ENCODE results near the gene ARIH2.
"Not testable (repeated sequence)": the region's sequence is repeated elsewhere in the genome, so short reads cannot be mapped to it uniquely, and the experiment has no call there.

Gene ARIH2

GRCh38 chr3:49005998-49006397 lies 87.4 kb downstream of the ARIH2 start:
- DNase-seq, result no peak

DNA sequence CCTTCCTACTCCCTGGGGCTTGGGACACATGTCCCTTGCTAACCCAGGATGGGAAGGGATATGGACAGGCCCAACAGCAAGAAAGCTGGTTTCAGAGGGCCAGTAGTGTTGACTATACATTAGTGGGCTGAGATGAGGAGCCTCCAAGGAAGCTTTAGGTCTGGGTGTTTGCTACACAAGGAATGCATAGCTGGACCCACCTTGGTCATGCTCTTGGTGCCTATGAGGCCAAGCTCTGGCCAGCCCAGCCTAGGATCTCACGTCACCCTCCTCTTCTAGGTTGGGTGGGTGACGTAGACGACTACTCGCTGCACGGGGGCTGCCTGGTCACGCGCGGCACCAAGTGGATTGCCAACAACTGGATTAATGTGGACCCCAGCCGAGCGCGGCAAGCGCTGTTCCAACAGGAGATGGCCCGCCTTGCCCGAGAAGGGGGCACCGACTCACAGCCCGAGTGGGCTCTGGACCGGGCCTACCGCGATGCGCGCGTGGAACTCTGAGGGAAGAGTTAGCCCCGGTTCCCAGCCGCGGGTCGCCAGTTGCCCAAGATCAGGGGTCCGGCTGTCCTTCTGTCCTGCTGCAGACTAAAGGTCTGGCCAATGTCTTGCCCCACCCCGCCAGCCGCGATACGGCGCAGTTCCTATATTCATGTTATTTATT lies 87.9 kb downstream of the ARIH2 start:
- no peak for DNase-seq

GRCh38 chr3:49007068-49007770 lies 88.6 kb downstream of the ARIH2 start, which contains the start of gene WDR6:
Gene WDR6, plus strand, starts transcription at chr3:49007391. Its CDS starts 41 bp downstream, at chr3:49007432.
- DNase-seq, result peak; percentile 98

DNA sequence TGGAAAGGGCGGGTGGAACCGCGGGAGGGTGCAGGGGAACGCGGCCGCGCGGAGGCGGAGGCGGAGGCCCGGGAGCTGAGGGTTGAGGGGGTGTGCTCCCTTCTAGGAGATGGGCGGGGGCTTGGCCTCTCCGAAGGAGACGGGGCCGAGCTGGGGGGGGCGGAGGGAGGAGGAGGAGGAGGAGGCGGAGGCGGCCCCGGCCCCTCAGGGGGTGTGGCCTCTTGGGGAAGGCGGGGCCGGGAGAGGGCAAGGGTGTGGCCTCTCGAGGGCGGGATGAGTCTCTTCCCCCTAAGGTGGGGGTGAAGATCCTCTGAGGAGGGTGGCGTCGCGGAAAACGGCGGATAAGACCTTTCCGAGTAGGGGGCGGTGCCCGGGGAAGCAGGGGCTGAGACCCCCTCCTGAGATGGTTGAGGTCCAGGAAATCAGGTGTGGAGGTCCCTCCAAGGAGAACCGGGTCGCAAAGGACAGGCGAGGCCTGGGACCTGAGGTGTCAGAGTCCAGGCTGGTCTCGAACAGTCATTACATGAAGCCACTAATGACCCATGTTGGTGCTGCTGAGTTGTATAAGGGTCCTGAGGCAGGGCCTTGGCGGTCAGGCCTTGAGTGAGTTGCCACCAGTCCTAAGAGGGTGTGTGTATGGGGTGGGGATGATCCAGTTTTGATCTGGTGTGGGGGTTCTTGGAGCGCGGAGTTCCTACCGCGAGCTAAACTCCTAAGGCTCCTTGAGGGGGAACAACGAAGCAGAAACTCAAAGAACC lies 89.3 kb downstream of the ARIH2 start:
- DNase-seq, result peak; percentile 92

DNA sequence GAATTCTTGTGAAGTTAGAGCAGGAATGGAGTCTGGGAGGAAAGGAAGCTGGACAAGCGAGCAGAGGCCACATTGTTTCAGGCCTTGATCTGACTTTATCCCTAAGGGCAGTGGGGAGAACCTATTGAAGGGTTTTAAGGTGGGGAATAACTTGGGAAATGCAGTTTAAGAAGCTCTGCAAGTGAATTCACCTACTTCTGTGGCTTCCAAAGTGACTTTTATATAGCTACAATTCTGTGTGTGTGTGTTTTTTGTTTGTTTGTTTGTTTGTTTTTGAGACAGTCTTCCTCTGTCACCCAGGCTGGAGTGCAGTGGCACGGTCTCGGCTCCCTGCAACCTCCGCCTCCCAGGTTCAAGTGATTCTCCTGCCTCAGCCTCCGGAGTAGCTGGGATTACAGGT lies 90.0 kb downstream of the ARIH2 start:
- DNase-seq, result not testable (repeated sequence)

DNA sequence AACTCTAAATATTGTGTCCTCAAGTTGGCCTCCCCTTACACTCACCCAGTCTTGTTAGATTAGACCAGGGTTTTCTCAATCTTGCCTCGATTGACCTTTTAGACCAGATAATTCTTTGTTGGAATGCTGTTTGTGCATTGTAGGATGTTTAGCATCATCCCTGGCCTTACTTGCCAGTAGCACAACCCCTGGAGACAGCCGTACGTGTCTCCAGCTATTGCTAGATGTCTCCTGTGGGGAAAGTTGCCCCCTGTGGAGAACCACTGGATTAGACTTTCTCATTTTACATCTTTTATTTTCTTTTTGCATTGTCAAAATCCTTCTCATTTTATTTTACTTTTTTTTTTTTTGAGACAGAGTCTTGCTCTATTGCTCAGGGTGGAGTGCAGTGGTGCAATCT lies 90.8 kb downstream of the ARIH2 start:
- DNase-seq, result no peak

- DNase-seq, result no peak
Observed at GRCh38 chr3:49012441-49013017, 93.9 kb downstream of the ARIH2 start.

DNA sequence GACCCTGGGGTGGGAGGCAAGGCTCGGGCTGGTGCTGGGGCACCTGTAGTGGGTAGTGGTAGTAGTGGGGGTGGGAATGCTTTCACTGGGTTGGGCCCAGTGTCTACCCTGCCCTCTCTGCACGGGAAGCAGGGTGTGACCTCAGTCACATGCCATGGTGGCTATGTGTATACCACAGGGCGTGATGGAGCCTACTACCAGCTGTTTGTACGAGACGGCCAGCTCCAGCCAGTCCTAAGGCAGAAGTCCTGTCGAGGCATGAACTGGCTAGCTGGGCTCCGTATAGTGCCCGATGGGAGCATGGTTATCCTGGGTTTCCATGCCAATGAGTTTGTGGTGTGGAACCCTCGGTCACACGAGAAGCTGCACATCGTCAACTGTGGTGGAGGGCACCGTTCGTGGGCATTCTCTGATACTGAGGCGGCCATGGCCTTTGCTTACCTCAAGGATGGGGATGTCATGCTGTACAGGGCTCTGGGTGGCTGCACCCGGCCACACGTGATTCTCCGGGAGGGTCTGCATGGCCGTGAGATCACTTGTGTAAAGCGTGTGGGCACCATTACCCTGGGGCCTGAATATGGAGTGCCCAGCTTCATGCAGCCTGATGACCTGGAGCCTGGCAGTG lies 94.6 kb downstream of the ARIH2 start:
- no peak for DNase-seq

- peak; percentile 67 for DNase-seq
Observed at GRCh38 chr3:49013738-49014660, 95.4 kb downstream of the ARIH2 start.

DNA sequence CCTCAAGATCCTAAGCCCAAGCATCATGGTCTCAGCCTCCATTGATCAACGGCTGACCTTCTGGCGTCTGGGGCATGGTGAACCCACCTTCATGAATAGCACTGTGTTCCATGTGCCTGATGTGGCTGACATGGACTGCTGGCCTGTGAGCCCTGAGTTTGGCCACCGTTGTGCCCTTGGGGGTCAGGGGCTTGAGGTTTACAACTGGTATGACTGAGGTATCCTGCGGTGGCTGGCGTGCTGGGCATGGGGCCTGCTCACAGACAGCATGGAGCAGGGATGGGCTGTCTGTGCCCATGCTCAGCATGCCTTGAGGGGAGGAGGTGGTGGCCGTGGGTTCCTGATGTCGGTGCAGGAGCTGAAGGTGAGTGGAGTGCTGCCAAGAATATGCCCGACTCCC lies 96.4 kb downstream of the ARIH2 start:
- no peak for DNase-seq

DNA sequence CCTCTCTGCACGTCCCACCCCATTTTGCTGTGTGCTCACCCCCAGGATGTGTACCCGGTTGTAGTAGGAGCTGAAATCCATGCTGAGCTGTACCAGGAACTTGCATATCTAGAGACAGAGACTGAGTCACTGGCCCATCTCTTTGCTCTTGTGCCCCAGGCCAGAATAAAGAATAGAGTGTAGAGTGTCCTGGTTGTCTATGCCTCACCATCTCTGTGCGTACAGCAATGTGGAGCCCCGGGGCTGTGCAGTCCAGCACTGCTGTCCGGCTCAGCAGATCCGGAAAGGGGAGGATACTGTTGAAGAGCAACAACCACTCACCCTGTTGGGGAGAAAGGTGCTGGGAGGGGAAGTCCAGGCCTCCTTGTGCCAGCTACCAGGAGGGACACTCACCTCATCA lies 97.1 kb downstream of the ARIH2 start:
- no peak for DNase-seq

DNA sequence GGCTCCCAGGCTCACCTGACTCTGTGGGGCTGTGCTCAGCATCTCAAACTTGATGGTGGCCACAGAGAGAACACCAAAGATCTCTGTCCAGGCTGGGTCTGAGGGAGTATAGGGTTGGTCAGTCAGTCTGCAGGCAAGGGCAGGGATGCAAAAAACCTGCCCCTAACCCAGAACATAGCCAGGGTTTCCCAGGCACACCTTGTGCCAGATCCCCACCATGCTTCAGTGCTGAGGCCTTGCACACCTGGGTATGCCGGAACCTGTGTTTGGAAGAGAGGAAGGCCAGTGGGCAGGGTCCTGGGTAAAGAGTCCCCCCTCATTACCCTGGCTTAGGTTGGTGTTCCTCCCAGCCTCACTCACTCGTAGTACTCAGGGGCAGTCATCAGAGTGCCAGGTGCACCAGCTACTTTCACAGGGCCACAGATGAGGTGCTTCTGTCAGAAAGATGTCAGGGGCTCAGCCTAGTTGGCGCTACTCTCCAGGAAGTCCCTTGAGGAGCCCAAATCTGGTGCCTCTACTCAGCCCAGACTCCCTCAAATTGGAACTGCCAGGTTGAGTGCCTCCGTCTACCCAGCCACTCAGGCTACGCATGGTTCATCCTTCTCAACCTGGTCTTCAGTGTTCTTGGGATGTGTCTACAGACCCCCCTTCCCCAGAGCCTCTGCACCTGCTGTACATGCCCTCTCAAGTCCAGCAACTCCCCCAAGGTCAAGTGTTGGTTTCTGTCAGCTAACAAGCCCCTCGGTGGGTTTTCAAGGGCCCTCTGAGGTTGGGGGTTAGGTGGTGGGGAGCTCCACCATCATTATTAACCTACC lies 98.0 kb downstream of the ARIH2 start:
- DNase-seq, result no peak

- DNase-seq, result no peak
Observed at GRCh38 chr3:49017229-49017970, 98.8 kb downstream of the ARIH2 start.

DNA sequence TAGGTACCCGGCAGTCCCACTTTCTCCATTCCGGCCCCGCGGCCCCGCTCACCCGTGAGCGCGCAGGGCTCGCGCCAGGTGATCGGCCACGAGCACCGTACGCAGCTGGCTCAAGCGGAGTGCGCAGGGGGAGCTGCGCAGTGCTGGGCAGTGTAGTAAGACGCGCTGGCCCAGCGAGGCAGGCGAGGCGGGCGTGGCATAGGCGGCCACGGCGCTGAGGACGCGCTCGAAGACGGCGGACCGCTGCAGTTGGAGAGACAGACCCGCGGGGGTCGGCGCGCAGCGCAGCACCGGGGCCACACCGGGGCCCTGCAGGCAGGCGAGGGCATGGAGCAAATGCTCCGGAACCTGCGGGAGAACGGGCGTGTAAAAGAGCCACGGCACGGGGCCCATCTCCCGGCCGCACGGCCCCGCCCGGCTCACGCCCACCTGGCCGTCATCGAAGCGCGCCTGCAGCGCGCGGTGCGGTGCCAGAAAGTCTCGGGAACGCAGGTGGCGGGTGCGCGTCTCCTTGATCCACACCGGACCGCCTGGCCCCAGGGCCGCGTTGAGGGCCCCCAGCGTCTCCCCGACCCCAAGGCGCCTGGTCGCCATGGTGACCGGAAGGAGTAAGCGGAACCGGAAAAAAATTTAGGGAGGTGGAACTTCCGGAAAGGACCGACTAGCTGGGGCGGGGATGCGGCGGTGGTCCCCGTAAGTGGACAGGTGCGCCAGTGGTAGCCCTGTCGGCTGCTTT lies 99.5 kb downstream of the ARIH2 start, which contains the start of gene DALRD3:
Gene DALRD3, minus strand, starts transcription at position 610 of the 736 bp plus-strand sequence. Its CDS starts 16 bp downstream, at position 594.
- DNase-seq, result peak; percentile 71

- DNase-seq, result no peak
Observed at GRCh38 chr3:49018707-49019006, 100.0 kb downstream of the ARIH2 start.

DNA sequence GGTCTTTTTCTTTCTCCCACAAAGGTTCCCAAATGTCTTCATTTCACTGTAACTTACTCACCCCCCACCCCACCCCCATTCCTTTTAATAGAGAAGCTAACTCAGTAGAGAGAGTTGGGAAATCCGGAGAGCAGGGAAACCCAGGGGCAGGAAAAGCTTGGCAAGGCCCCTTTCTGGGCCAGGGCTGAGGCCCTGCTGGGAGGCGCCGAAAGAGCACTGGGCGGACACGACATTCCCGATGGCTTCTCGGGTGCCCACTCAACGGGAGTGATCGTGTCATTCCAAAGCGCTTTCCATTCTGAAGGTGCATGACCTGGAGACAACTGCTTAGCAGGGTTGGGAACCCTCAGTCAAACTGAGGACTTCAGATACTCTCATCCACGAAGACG lies 101.3 kb downstream of the ARIH2 start:
- DNase-seq, result no peak

- DNase-seq, result peak; percentile 38
Observed at GRCh38 chr3:49020330-49021212, 101.9 kb downstream of the ARIH2 start.

GRCh38 chr3:49021213-49021812 lies 102.7 kb downstream of the ARIH2 start:
- peak; percentile 99 for DNase-seq

Data from CD4-positive, alpha-beta T cell treated with Interleukin-21 for 1 hour (primary cell).